Spinal cord (tissue), 10 donors: ENCODE data around the gene DUS3L. TPM values are rescaled to one million over a fixed set of nuclear protein-coding genes. Genes with fewer than 3 reads are reported as not detected.

Experiments used
- DNase-seq, 6 donors: peaks; one replicate each; pipeline versions ENCODE4 v3.0.0 to v3.0.0-alpha.2; 2013 to 2015; ENCODE audit warnings: low spot score in 6 of 6, low read depth in 4 of 6
- H3K27ac ChIP-seq: one replicate; pipeline ENCODE4 v1.5.1; 2013; ENCODE audit warnings: low read depth, low read length, control low read depth
- H3K27me3 ChIP-seq: one replicate; pipeline ENCODE4 v1.6.1; 2013; ENCODE audit warnings: low read length; ENCODE audit not compliant: control insufficient read depth, insufficient read depth
- H3K36me3 ChIP-seq: one replicate; pipeline ENCODE4 v1.6.1; 2013; ENCODE audit warnings: low read length; ENCODE audit not compliant: control insufficient read depth, insufficient read depth
- H3K4me1 ChIP-seq: one replicate; pipeline ENCODE4 v1.6.1; 2013; ENCODE audit warnings: low read length; ENCODE audit not compliant: control insufficient read depth, insufficient read depth
- H3K4me3 ChIP-seq: one replicate; pipeline ENCODE4 v1.5.1; 2013; ENCODE audit warnings: low read depth, low read length, control low read depth
- H3K9me3 ChIP-seq: one replicate; pipeline ENCODE4 v1.6.1; 2013; ENCODE audit warnings: low read length; ENCODE audit not compliant: control insufficient read depth, insufficient read depth
- WGBS: methylation state at CpG from one replicate; pipeline ENCODE4 v1.1.5; 2013; ENCODE audit warnings: missing lambda C conversion rate; ENCODE audit not compliant: insufficient coverage; 5-methylcytosine and 5-hydroxymethylcytosine counted together
- polyA plus RNA-seq, 2 donors: library from polyadenylated mRNA; unstranded; fragments of 120-200 nt; gene quantifications; one replicate each; pipeline ENCODE4 v1.2.1, GENCODE V29; 2013; ENCODE audit not compliant: insufficient read length in 2 of 2
- total RNA-seq, 2 donors: library from RNA; depleted of rRNA in 1 of 2; stranded (reverse); fragments of 120-200 nt in 1 of 2; fragments of >200 nt in 1 of 2; gene quantifications; one replicate each; pipeline versions ENCODE4 v1.2.3 to v1.2.4, GENCODE V29; 2013 to 2014
- donor health status: healthy.

Gene DUS3L
- total and polyA plus RNA-seq, 4 donors: 9.5 to 31.0 (median 22.2) TPM

DNA sequence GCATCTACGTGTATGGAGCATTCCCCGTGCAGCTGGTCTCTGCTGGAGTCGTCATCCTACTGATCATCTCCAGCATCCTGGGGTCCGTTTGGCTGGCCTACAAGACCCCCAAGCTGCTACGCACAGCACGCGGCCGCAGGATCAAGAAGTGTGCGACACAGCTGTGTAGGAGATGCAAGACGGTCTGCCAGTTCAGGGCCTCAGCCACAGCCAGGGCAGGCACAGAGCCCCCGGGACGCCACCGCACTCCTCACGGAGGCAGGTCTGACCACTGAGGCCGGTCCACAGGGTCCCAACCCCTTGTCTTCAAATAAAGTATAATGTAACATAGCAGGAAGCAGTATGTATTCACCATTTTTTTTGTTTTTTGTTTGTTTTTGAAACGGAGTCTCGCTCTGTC is 12.6 kb downstream of the DUS3L start:
- no peaks in the 10 kb centered on the region for H3K27me3 ChIP-seq
- no peak for DNase-seq
- peaks cover 17% of the 10 kb centered on the region for H3K36me3 ChIP-seq
- peaks cover 8% of the 10 kb centered on the region for H3K4me1 ChIP-seq
- H3K9me3 ChIP-seq: no peaks in the 10 kb centered on the region
- WGBS: 72% methylated on average over 12 of the region's 17 CpGs
- H3K4me3 ChIP-seq: no peak overlapping the region
- H3K27ac ChIP-seq: no peak overlapping the region

DNA sequence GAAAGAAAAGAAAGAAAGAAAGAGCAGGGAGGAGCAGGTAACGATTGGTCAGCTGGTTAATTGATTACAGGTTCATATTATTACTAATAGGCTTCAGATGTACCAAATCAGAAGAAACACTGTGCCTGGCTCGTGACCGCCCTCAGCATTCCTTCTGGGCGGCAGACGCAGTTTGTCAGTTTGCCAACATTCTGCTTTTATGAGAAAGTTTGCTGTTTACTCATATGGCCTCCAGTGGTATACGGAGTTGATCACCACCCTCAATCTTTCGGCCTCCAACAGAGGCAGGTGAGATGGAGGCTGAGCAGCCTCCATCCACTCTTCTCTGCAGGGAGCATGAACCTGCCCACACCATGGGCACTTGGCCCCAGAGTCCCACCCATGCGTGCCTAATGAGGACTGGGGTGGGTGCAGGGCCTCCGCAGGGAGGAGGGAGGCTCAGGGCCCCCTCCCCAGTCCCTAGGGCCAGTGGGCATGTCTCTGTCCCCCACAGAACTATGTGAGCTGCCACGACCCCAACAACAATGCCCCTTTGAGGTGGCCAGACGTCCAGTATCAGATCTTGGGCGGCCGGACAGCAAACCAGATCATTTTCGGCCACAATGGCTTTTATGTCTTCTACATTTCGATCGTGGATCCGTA is 15.2 kb downstream of the DUS3L start:
- Histone ChIP-seq H3K4me1 (peaks cover 8% of the 10 kb centered on the region), H3K9me3 (no peaks in the 10 kb centered on the region), H3K27me3 (no peaks in the 10 kb centered on the region), H3K27ac (no peak overlapping the region), H3K4me3 (no peak overlapping the region), H3K36me3 (no peaks in the 10 kb centered on the region)
- no peak for DNase-seq
- 83% methylated on average over 14 of the region's 17 CpGs for WGBS

DNA sequence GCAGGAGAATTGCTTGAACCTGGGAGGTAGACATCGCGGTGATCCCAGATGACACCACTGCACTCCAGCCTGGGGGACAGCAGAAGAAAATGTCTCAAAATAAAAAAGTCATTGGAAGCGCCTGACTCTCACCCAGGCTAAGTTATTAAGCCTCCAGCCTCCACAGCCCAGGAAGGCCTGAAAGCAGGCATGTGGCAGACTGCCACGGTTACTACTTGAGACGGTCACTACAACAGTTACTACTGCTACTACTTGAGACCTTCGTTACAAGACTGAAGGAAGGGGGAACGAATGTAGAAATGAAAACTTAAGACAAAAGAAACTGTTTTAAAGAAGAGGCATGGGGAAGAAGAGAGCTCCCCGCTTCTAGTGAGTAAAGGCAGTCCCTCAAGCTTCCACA is 16.0 kb downstream of the DUS3L start:
- Histone ChIP-seq H3K27ac (no peak overlapping the region), H3K9me3 (no peaks in the 10 kb centered on the region), H3K4me3 (no peak overlapping the region), H3K4me1 (peaks cover 8% of the 10 kb centered on the region), H3K27me3 (no peaks in the 10 kb centered on the region), H3K36me3 (no peaks in the 10 kb centered on the region)
- WGBS: 84% methylated on average over 5 of the region's 8 CpGs
- no peak for DNase-seq

DNA sequence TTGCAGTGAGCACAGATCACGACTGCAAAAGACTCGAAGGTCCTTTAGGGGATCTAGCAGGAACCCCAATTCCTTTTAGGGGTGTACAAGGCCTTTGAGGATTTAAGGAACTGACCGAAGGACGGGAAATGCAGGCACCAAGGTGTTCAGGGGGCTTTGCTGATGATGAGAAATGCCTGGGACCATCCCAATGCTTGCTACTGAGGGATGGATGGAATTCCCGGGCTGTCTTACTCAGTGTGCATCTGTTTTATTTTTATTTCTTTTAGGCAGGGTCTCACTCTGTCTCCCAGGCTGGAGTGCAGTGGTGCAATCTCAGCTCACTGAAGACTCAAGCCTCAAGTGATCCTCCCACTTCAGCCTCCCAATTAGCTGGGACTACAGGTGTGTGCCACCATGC is 17.7 kb downstream of the DUS3L start:
- H3K9me3 ChIP-seq: no peaks in the 10 kb centered on the region
- no peaks in the 10 kb centered on the region for H3K27me3 ChIP-seq
- H3K27ac ChIP-seq: no peak overlapping the region
- peaks cover 8% of the 10 kb centered on the region for H3K4me1 ChIP-seq
- H3K4me3 ChIP-seq: no peak overlapping the region
- H3K36me3 ChIP-seq: no peaks in the 10 kb centered on the region
- no peak for DNase-seq
- 88% methylated on average over 5 of the region's 5 CpGs for WGBS

DNA sequence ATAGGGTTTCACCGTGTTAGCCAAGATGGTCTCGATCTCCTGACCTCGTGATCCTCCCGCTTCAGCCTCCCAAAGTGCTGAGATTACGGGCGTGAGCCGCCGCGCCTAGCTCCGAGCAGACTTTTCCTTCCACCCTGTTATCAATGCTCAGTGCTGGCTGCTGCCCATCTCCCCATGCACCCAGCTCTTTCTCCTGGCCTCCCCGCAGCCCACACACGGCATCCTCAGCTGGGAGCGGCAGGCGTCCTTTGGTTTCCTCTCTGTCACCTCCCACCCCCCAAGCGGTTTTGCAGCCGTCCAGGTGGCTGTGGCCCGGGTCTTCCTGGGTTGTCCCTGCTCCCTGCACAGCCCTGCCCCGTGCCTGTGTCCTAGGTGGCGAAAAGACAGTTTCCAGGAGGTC is 18.5 kb downstream of the DUS3L start:
- DNase-seq: no peak
- no peak overlapping the region for H3K4me3 ChIP-seq
- peaks cover 8% of the 10 kb centered on the region for H3K4me1 ChIP-seq
- WGBS: 88% methylated on average over 19 of the region's 19 CpGs
- H3K9me3 ChIP-seq: no peaks in the 10 kb centered on the region
- no peaks in the 10 kb centered on the region for H3K36me3 ChIP-seq
- no peak overlapping the region for H3K27ac ChIP-seq
- H3K27me3 ChIP-seq: no peaks in the 10 kb centered on the region

DNA sequence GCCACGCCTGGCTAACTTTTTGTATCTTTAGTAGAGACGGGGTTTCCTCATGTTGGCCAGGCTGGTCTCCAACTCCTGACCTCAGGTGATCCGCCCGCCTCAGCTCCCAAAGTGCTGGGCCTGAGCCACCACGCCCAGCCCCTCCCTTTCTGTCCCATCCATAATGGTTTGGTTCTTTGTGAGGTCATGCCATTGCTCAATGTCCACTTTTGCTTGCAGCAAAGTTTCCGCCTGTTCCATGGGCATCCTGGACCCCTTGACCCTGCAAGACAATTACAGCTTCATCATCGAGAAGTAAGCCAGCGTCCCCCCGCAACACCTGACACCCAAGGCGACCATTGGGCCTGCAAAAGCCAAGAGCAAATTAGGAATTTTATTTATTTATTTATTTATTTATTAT is 23.0 kb downstream of the DUS3L start:
- no peaks in the 10 kb centered on the region for H3K4me1 ChIP-seq
- no peak for DNase-seq
- no peak overlapping the region for H3K4me3 ChIP-seq
- H3K27me3 ChIP-seq: no peaks in the 10 kb centered on the region
- H3K9me3 ChIP-seq: no peaks in the 10 kb centered on the region
- 91% methylated on average over 6 of the region's 10 CpGs for WGBS
- no peaks in the 10 kb centered on the region for H3K36me3 ChIP-seq
- H3K27ac ChIP-seq: no peak overlapping the region

DNA sequence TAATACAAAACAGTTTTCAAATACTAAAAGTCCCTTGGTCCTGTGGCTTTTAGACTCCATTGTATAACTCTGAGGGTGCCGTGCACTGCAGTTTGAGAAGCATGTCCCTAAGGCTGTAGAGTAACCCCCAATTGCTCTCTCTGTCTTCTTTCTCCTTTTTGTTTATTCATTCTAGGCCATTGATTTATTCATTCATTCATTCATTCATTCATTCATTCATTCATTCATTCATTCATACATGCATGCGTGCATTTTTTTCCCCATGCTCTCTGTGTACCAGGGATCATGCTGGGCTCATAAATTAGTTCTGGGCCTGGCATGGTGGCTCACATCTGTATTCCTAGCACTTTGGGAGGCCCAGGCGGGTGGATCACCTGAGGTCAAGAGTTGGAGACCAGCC is 25.7 kb downstream of the DUS3L start:
- no peak for DNase-seq
- WGBS: 84% methylated on average over 3 of the region's 3 CpGs
- Histone ChIP-seq H3K9me3 (no peaks in the 10 kb centered on the region), H3K27ac (no peak overlapping the region), H3K27me3 (no peaks in the 10 kb centered on the region), H3K4me1 (no peaks in the 10 kb centered on the region), H3K4me3 (no peak overlapping the region), H3K36me3 (no peaks in the 10 kb centered on the region)

DNA sequence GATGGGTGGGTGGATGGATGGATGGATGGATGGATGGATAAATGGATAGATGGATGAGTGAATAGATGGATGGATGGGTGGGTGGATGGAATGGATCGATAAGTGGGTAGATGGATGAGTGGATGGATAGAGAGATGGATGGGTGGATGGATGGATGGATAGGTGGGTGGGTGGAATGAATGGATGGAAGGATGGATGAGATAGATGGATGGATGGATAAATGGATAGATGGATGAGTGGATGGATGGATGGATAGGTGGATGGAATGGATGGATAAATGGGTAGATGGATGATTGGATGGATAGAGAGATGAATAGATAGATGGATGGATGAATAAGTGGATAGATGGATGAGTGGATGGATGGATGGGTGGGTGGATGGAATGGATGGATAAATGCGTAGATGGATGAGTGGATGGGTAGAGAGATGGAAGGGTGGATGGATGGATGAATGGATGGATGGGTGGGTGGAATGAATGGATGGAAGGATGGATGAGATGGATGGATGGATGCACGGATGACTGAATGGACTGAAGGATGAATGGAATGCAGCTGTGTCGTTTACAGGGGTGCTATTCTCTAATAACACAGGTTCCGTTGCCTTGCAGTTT is 28.2 kb downstream of the DUS3L start:
- H3K4me3 ChIP-seq: no peak overlapping the region
- H3K27me3 ChIP-seq: no peaks in the 10 kb centered on the region
- DNase-seq: no peak
- H3K9me3 ChIP-seq: no peaks in the 10 kb centered on the region
- no peaks in the 10 kb centered on the region for H3K36me3 ChIP-seq
- 95% methylated on average over 3 of the region's 5 CpGs for WGBS
- no peaks in the 10 kb centered on the region for H3K4me1 ChIP-seq
- no peak overlapping the region for H3K27ac ChIP-seq

DNA sequence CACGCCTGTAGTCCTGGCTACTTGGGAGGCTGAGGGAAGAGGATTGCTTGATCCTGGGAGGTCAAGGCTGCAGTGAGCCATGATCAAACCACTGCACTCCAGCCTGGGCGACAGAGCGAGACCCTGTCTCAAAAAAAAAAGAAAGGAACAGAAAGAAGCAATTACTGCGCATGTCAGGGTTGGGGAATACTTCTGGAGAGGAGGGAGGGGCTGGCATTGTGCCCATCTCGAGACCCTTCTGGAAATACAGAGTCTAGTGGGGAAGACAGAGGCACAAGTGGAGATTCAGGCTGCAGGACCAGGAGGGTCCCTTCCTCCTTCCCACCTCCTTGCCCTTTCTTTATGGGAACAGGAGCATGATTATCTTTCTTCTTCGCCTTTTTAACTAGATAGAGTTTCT is 37.2 kb downstream of the DUS3L start:
- Histone ChIP-seq H3K27me3 (no peaks in the 10 kb centered on the region), H3K36me3 (no peaks in the 10 kb centered on the region), H3K27ac (no peak overlapping the region), H3K9me3 (no peaks in the 10 kb centered on the region), H3K4me3 (no peak overlapping the region), H3K4me1 (no peaks in the 10 kb centered on the region)
- DNase-seq: no peak
- WGBS: 75% methylated on average over 3 of the region's 6 CpGs

DNA sequence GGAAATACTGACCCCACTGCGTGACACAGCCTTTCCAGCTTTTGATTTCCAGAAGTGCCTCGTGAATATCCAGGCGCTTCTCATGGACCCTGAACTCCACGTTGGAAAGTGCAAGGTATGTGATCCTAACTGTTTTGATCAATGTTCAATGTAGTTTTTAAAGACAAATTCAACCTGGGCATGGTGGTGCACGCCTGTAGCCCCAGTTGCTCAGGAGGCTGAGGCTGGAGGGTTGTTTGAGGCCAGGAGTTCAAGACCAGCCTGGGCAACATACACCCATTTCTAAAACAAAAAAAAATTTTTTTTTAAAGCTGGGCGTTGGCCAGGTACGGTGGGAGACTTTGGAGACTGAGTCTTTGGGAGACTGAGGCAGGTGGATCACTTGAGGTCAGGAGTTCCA is 39.3 kb downstream of the DUS3L start:
- Histone ChIP-seq H3K27me3 (no peaks in the 10 kb centered on the region), H3K9me3 (no peaks in the 10 kb centered on the region), H3K4me1 (no peaks in the 10 kb centered on the region), H3K4me3 (no peak overlapping the region), H3K36me3 (no peaks in the 10 kb centered on the region), H3K27ac (no peak overlapping the region)
- no peak for DNase-seq
- 89% methylated on average over 4 of the region's 7 CpGs for WGBS
